ENCODE results near the gene FTSJ1. TPM values are rescaled to one million over a fixed set of nuclear protein-coding genes. Genes with fewer than 3 reads are reported as not detected.
A peak's percentile ranks its signal among the peaks of the same experiment; 100 is the strongest.

The FTSJ1 gene
- total RNA-seq, 1 donor, result 67.3 TPM

- peak; percentile 77 for DNase-seq (ENCODE audit: insufficient read length, low spot score, missing footprints)
- Histone ChIP-seq H4K20me1 (ENCODE audit: insufficient read depth, low read length) (no peaks in the 10 kb centered on the region), H2AFZ (ENCODE audit: low read length) (peak overlapping the region; percentile 56), H3K9me3 (ENCODE audit: low read depth, low read length) (no peaks in the 10 kb centered on the region), H3K4me2 (ENCODE audit: insufficient read depth, low read length) (peak overlapping the region; percentile 83), H3K36me3 (ENCODE audit: insufficient read depth, low read length) (no peaks in the 10 kb centered on the region), H3K79me2 (ENCODE audit: insufficient read depth, low read length) (peaks cover 13% of the 10 kb centered on the region), H3K27ac (ENCODE audit: low read depth, low read length) (no peak overlapping the region), H3K4me1 (ENCODE audit: insufficient read depth, low read length) (peaks cover 24% of the 10 kb centered on the region), H3K4me3 (ENCODE audit: insufficient read depth, low read length) (peak overlapping the region; percentile 71), H3K27me3 (ENCODE audit: insufficient read depth, low read length) (no peaks in the 10 kb centered on the region)
- peak; percentile 26 for TF ChIP-seq CTCF (IDR thresholded peaks at IDR 0.05; ENCODE audit: extremely low read depth, low read depth, low read length)
Observed at GRCh38 chrX:48468693-48469691, 7.0 kb upstream of the FTSJ1 start.

GRCh38 chrX:48470110-48470832, 5.7 kb upstream of the FTSJ1 start, which contains the start of gene SLC38A5:
Gene SLC38A5 (minus strand): TSS chrX:48470260. CDS start chrX:48467924, 2,336 bp downstream.
- peak; percentile 19 for DNase-seq (ENCODE audit: insufficient read length, low spot score, missing footprints)
- peak within 1 kb of the TSS; percentile 71 for H3K4me3 ChIP-seq (ENCODE audit: insufficient read depth, low read length)
- H3K4me1 ChIP-seq (ENCODE audit: insufficient read depth, low read length), result peaks cover 22% of the 10 kb centered on the region
- no peak within 1 kb of the TSS for H3K27ac ChIP-seq (ENCODE audit: low read depth, low read length)
- no peaks in the 10 kb centered on the region for H4K20me1 ChIP-seq (ENCODE audit: insufficient read depth, low read length)
- no peaks in the 10 kb centered on the region for H3K36me3 ChIP-seq (ENCODE audit: insufficient read depth, low read length)
- H3K27me3 ChIP-seq (ENCODE audit: insufficient read depth, low read length), result no peaks in the 10 kb centered on the region
- H3K9me3 ChIP-seq (ENCODE audit: low read depth, low read length), result no peaks in the 10 kb centered on the region
- peaks cover 14% of the 10 kb centered on the region for H3K79me2 ChIP-seq (ENCODE audit: insufficient read depth, low read length)
- no peak for TF ChIP-seq CTCF (IDR thresholded peaks at IDR 0.05; ENCODE audit: extremely low read depth, low read depth, low read length)
- no peak within 1 kb of the TSS for H2AFZ ChIP-seq (ENCODE audit: low read length)
- H3K4me2 ChIP-seq (ENCODE audit: insufficient read depth, low read length), result peak within 1 kb of the TSS; percentile 83

GRCh38 chrX:48470833-48471118, 5.2 kb upstream of the FTSJ1 start:
- DNase-seq (ENCODE audit: insufficient read length, low spot score, missing footprints), result no peak
- H3K4me3 ChIP-seq (ENCODE audit: insufficient read depth, low read length), result no peak overlapping the region
- no peaks in the 10 kb centered on the region for H3K36me3 ChIP-seq (ENCODE audit: insufficient read depth, low read length)
- no peaks in the 10 kb centered on the region for H3K27me3 ChIP-seq (ENCODE audit: insufficient read depth, low read length)
- H3K4me1 ChIP-seq (ENCODE audit: insufficient read depth, low read length), result peaks cover 18% of the 10 kb centered on the region
- H4K20me1 ChIP-seq (ENCODE audit: insufficient read depth, low read length), result no peaks in the 10 kb centered on the region
- no peak overlapping the region for H3K4me2 ChIP-seq (ENCODE audit: insufficient read depth, low read length)
- no peaks in the 10 kb centered on the region for H3K9me3 ChIP-seq (ENCODE audit: low read depth, low read length)
- no peak for TF ChIP-seq CTCF (IDR thresholded peaks at IDR 0.05; ENCODE audit: extremely low read depth, low read depth, low read length)
- H2AFZ ChIP-seq (ENCODE audit: low read length), result no peak overlapping the region
- H3K79me2 ChIP-seq (ENCODE audit: insufficient read depth, low read length), result peaks cover 19% of the 10 kb centered on the region
- H3K27ac ChIP-seq (ENCODE audit: low read depth, low read length), result no peak overlapping the region

GRCh38 chrX:48471504-48471903, 4.5 kb upstream of the FTSJ1 start:
- H4K20me1 ChIP-seq (ENCODE audit: insufficient read depth, low read length), result no peaks in the 10 kb centered on the region
- H3K27ac ChIP-seq (ENCODE audit: low read depth, low read length), result no peak overlapping the region
- H3K4me3 ChIP-seq (ENCODE audit: insufficient read depth, low read length), result no peak overlapping the region
- no peaks in the 10 kb centered on the region for H3K27me3 ChIP-seq (ENCODE audit: insufficient read depth, low read length)
- DNase-seq (ENCODE audit: insufficient read length, low spot score, missing footprints), result peak; percentile 58
- H3K36me3 ChIP-seq (ENCODE audit: insufficient read depth, low read length), result no peaks in the 10 kb centered on the region
- no peaks in the 10 kb centered on the region for H3K9me3 ChIP-seq (ENCODE audit: low read depth, low read length)
- H3K79me2 ChIP-seq (ENCODE audit: insufficient read depth, low read length), result peaks cover 26% of the 10 kb centered on the region
- no peak overlapping the region for H3K4me2 ChIP-seq (ENCODE audit: insufficient read depth, low read length)
- H2AFZ ChIP-seq (ENCODE audit: low read length), result no peak overlapping the region
- peaks cover 13% of the 10 kb centered on the region for H3K4me1 ChIP-seq (ENCODE audit: insufficient read depth, low read length)
- TF ChIP-seq CTCF (IDR thresholded peaks at IDR 0.05; ENCODE audit: extremely low read depth, low read depth, low read length), result no peak
